ENCODE measurements around the gene CIZ1. TPM values are rescaled to one million over a fixed set of nuclear protein-coding genes. Genes with fewer than 3 reads are reported as not detected.

The CIZ1 gene
- polyA plus RNA-seq, 1 donor: 95.1 TPM

- Histone ChIP-seq H3K36me3 (ENCODE audit: control insufficient read depth, insufficient read depth, low read length) (no peaks in the 10 kb centered on the region), H3K4me1 (ENCODE audit: control insufficient read depth, insufficient read depth, low read length) (peaks cover 55% of the 10 kb centered on the region), H3K27ac (ENCODE audit: low read length) (no peak overlapping the region), H3K4me3 (ENCODE audit: low read length) (no peak overlapping the region), H3K27me3 (ENCODE audit: control insufficient read depth, insufficient read depth, low read length) (no peaks in the 10 kb centered on the region), H3K9me3 (ENCODE audit: control insufficient read depth, low read depth, low read length) (no peaks in the 10 kb centered on the region)
- no CpG with 5 or more reads among the region's 12 CpGs for WGBS (ENCODE audit: insufficient coverage, low lambda C conversion rate)
- no peak for DNase-seq
Observed at GRCh38 chr9:128213746-128214497, 22.6 kb upstream of the CIZ1 start.

GRCh38 chr9:128211981-128212281 lies 20.6 kb upstream of the CIZ1 start:
- H3K27me3 ChIP-seq (ENCODE audit: control insufficient read depth, insufficient read depth, low read length): no peaks in the 10 kb centered on the region
- H3K9me3 ChIP-seq (ENCODE audit: control insufficient read depth, low read depth, low read length): no peaks in the 10 kb centered on the region
- H3K36me3 ChIP-seq (ENCODE audit: control insufficient read depth, insufficient read depth, low read length): peaks cover 4% of the 10 kb centered on the region
- H3K4me3 ChIP-seq (ENCODE audit: low read length): no peak overlapping the region
- no CpG with 5 or more reads among the region's 2 CpGs for WGBS (ENCODE audit: insufficient coverage, low lambda C conversion rate)
- H3K4me1 ChIP-seq (ENCODE audit: control insufficient read depth, insufficient read depth, low read length): peaks cover 54% of the 10 kb centered on the region
- DNase-seq: no peak
- H3K27ac ChIP-seq (ENCODE audit: low read length): peak overlapping the region; percentile 70

DNA sequence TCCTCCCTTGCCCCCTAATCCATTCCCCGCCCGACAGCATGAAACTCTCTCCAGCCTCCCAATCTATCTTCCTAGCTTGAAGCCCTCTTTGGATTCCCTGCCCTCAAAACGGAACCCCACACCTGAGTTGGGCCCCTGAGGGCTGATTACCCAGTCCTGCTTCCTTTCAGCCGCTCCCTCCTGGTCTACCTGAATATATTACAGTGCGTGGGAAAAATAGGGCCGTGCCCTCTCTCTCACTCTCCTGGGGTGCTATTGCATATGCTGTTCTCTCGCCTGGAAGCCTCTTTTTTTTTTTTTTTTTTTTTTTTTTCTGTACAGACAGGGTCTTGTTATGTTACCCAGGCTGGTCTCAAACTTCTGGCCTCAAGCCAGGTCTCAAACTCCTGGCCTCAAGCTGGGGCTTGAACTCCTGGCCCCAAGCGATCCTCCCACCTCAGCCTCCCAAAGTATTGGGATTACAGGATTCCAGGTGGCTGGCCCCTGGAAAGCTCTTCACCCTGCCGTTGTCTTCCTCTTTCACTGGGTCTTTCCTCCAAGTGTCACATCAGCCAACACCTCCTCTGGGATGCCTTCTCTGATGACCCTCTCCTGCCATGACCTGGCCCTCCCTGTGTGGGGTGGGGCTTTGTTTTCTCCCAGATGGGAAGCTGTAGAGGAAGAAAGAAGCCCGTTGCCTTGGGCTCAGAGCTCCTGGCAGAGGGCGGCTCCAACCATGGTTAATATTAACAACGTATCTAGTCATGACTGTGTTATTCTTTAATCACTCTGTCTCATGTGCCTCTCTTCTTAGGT lies 20.0 kb upstream of the CIZ1 start:
- DNase-seq: peak; percentile 76 to 93
- Histone ChIP-seq H3K27ac (ENCODE audit: low read length) (peak overlapping the region; percentile 70), H3K9me3 (ENCODE audit: control insufficient read depth, low read depth, low read length) (no peaks in the 10 kb centered on the region), H3K27me3 (ENCODE audit: control insufficient read depth, insufficient read depth, low read length) (no peaks in the 10 kb centered on the region), H3K36me3 (ENCODE audit: control insufficient read depth, insufficient read depth, low read length) (peaks cover 4% of the 10 kb centered on the region), H3K4me3 (ENCODE audit: low read length) (no peak overlapping the region), H3K4me1 (ENCODE audit: control insufficient read depth, insufficient read depth, low read length) (peaks cover 54% of the 10 kb centered on the region)
- WGBS (ENCODE audit: insufficient coverage, low lambda C conversion rate): no CpG with 5 or more reads among the region's 12 CpGs

- no CpG with 5 or more reads among the region's 15 CpGs for WGBS (ENCODE audit: insufficient coverage, low lambda C conversion rate)
- Histone ChIP-seq H3K36me3 (ENCODE audit: control insufficient read depth, insufficient read depth, low read length) (peaks cover 4% of the 10 kb centered on the region), H3K4me1 (ENCODE audit: control insufficient read depth, insufficient read depth, low read length) (peaks cover 69% of the 10 kb centered on the region), H3K27ac (ENCODE audit: low read length) (no peak overlapping the region), H3K9me3 (ENCODE audit: control insufficient read depth, low read depth, low read length) (no peaks in the 10 kb centered on the region), H3K4me3 (ENCODE audit: low read length) (no peak overlapping the region), H3K27me3 (ENCODE audit: control insufficient read depth, insufficient read depth, low read length) (no peaks in the 10 kb centered on the region)
- no peak for DNase-seq
Observed at GRCh38 chr9:128208946-128209669, 17.7 kb upstream of the CIZ1 start.

DNA sequence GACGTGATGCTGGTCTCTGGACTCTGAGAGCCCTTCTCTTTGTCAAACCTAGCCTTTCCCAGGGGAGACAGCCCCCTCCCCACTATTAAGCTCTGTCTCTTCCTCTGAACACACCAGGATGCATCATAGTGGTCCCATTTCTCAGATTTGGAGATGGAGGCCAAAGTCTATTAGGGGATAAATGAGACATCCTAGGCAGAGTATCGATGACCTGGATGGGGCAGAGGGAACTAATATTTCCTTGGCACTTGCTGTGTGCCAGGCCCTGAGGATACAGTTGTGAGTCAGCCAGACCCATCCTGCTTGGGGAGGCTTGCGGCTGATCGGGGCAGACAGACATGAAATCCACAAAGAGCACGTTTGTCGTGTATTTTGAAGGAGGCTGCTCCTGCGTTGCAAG lies 17.0 kb upstream of the CIZ1 start:
- peaks cover 4% of the 10 kb centered on the region for H3K36me3 ChIP-seq (ENCODE audit: control insufficient read depth, insufficient read depth, low read length)
- no peak overlapping the region for H3K4me3 ChIP-seq (ENCODE audit: low read length)
- no CpG with 5 or more reads among the region's 7 CpGs for WGBS (ENCODE audit: insufficient coverage, low lambda C conversion rate)
- DNase-seq: no peak
- H3K27ac ChIP-seq (ENCODE audit: low read length): no peak overlapping the region
- no peaks in the 10 kb centered on the region for H3K9me3 ChIP-seq (ENCODE audit: control insufficient read depth, low read depth, low read length)
- H3K27me3 ChIP-seq (ENCODE audit: control insufficient read depth, insufficient read depth, low read length): peaks cover 4% of the 10 kb centered on the region
- H3K4me1 ChIP-seq (ENCODE audit: control insufficient read depth, insufficient read depth, low read length): peaks cover 69% of the 10 kb centered on the region

DNA sequence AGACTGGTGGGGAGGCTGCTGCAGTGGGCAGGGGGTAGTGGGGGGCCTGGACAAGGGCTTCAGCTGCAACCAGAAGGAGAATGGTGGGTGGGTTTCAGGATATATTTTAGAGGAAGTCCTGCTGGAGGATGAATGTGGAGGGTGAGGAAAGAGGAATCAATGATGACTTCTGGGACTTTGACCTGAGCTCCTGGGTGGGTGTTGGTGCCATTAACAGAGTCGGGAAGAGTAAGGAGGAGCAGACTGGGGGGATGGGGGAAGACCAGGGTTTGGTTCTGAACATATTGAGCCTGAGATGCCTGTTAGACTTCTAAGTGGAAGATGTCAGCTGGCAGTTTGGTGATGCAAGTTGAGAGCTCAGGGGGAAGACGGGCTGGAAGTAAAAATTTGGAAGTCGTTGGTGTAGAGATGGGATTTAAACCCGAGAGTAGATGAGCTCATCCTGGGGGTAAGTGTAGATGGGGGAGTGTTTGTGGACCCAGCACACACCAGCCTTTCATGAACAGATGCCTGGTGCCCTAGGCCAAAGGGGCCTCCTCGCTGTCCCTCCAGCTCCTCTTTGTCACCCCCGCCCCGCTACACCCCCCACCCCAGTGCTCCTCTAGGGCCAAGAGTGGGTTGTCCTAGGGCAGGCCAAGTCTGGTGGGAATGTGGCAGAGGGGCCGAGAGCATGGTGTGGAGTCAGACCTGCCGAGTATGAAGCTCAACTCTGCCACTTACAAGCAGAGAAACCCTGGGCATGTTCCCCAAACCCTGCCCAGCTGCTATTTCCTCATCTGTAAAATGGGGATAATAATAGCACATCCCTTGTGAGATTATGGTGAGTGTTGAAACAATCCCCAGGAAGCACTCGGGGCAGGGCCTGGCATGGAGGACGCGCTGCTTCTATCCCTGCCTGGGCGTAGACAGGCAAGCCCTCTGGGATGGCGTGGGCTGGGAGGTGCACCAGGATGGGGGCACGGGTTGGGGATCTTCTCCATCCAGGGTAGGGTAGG lies 15.8 kb upstream of the CIZ1 start:
- Histone ChIP-seq H3K36me3 (ENCODE audit: control insufficient read depth, insufficient read depth, low read length) (peaks cover 4% of the 10 kb centered on the region), H3K27me3 (ENCODE audit: control insufficient read depth, insufficient read depth, low read length) (peaks cover 4% of the 10 kb centered on the region), H3K9me3 (ENCODE audit: control insufficient read depth, low read depth, low read length) (no peaks in the 10 kb centered on the region), H3K27ac (ENCODE audit: low read length) (peak overlapping the region; percentile 44), H3K4me1 (ENCODE audit: control insufficient read depth, insufficient read depth, low read length) (peaks cover 66% of the 10 kb centered on the region), H3K4me3 (ENCODE audit: low read length) (no peak overlapping the region)
- WGBS (ENCODE audit: insufficient coverage, low lambda C conversion rate): 62% methylated on average over 2 of the region's 15 CpGs
- DNase-seq: peak in 1 of 2 donors; percentile 64

DNA sequence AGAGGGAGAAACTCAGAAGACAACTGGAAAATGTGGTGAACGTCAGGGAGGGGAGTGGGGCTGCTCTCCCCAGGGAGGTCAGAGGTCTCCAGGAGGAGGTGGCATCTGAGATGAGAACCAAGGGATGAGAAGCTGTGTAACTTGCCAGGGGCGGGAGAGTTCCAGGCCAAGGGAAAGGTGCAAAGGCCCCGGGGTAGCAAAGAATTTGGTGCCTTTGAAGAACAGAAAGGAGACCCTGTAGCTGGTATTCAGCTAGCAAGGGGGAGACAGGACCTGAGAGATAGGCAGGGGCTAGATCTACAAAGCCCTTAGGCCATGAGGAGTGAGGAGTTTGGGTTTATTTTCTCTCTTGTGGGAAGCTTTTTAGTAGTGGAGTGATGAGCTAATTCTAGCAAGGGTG lies 15.1 kb upstream of the CIZ1 start:
- Histone ChIP-seq H3K4me1 (ENCODE audit: control insufficient read depth, insufficient read depth, low read length) (peaks cover 59% of the 10 kb centered on the region), H3K4me3 (ENCODE audit: low read length) (no peak overlapping the region), H3K9me3 (ENCODE audit: control insufficient read depth, low read depth, low read length) (no peaks in the 10 kb centered on the region), H3K27ac (ENCODE audit: low read length) (peak overlapping the region; percentile 44), H3K27me3 (ENCODE audit: control insufficient read depth, insufficient read depth, low read length) (peaks cover 4% of the 10 kb centered on the region), H3K36me3 (ENCODE audit: control insufficient read depth, insufficient read depth, low read length) (peaks cover 4% of the 10 kb centered on the region)
- WGBS (ENCODE audit: insufficient coverage, low lambda C conversion rate): no CpG with 5 or more reads among the region's 3 CpGs
- no peak for DNase-seq

DNA sequence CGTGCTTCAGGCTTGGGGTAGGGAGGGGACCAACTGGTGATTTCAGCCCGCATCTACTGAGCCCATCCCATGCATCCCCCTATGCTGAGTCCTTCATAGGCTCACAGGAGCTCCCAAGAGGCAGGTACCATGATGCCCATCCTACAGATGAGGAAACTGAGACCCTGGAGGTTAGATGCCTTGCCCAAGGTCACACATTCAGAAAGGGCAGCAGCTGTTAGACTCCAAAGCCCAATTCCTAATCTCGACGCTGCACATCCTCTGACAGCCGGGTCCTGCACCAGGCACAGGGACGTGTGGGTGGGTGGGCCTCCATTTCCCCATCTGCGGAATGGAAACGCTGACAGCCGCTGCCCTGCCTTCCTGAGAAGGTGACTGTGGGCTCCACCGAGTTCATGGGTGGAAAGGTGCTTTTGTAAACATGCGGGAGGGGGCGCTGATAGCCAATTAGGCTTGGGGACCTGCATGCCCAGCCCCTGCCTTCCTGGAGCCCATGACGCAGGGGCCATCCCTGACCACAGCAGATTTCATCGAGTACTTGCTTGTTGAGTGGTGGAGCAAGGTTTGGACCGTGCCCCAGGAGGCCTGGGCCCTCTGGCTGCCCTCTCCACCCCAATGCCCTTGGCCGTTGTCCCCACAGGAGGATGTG lies 14.0 kb upstream of the CIZ1 start:
- Histone ChIP-seq H3K36me3 (ENCODE audit: control insufficient read depth, insufficient read depth, low read length) (peaks cover 4% of the 10 kb centered on the region), H3K4me3 (ENCODE audit: low read length) (no peak overlapping the region), H3K9me3 (ENCODE audit: control insufficient read depth, low read depth, low read length) (no peaks in the 10 kb centered on the region), H3K27ac (ENCODE audit: low read length) (no peak overlapping the region), H3K4me1 (ENCODE audit: control insufficient read depth, insufficient read depth, low read length) (peaks cover 48% of the 10 kb centered on the region), H3K27me3 (ENCODE audit: control insufficient read depth, insufficient read depth, low read length) (peaks cover 4% of the 10 kb centered on the region)
- no CpG with 5 or more reads among the region's 16 CpGs for WGBS (ENCODE audit: insufficient coverage, low lambda C conversion rate)
- DNase-seq: no peak

- H3K9me3 ChIP-seq (ENCODE audit: control insufficient read depth, low read depth, low read length): no peaks in the 10 kb centered on the region
Observed at GRCh38 chr9:128204858-128205257, 13.5 kb upstream of the CIZ1 start.

More at GRCh38 chr9:128204858-128205257, 13.5 kb upstream of the CIZ1 start:
- Histone ChIP-seq H3K4me1 (ENCODE audit: control insufficient read depth, insufficient read depth, low read length) (peaks cover 46% of the 10 kb centered on the region), H3K4me3 (ENCODE audit: low read length) (peak overlapping the region; percentile 70), H3K27ac (ENCODE audit: low read length) (no peak overlapping the region), H3K36me3 (ENCODE audit: control insufficient read depth, insufficient read depth, low read length) (peaks cover 4% of the 10 kb centered on the region), H3K27me3 (ENCODE audit: control insufficient read depth, insufficient read depth, low read length) (peaks cover 4% of the 10 kb centered on the region)
- no peak for DNase-seq
- WGBS (ENCODE audit: insufficient coverage, low lambda C conversion rate): no CpG with 5 or more reads among the region's 7 CpGs
